Mucosa of gallbladder (tissue), 1 donor: ENCODE results near the gene E2F6. TPM values are rescaled to one million over a fixed set of nuclear protein-coding genes. Genes with fewer than 3 reads are reported as not detected.

Source experiments
- DNase-seq: peaks from one replicate; pipeline ENCODE4 v3.0.0-alpha.2; 2020; ENCODE audit warnings: low spot score
- total RNA-seq: library from RNA; stranded (reverse); gene quantifications from one replicate; pipeline ENCODE4 v1.2.1, GENCODE V29; 2021
- donor health status: DM: no; HTN: no; CAD: no.

Gene E2F6
- total RNA-seq, 1 donor from 2014 or later: 9.0 TPM

GRCh38 chr2:11457935-11458334 lies 8.0 kb downstream of the E2F6 start:
- no peak for DNase-seq

DNA sequence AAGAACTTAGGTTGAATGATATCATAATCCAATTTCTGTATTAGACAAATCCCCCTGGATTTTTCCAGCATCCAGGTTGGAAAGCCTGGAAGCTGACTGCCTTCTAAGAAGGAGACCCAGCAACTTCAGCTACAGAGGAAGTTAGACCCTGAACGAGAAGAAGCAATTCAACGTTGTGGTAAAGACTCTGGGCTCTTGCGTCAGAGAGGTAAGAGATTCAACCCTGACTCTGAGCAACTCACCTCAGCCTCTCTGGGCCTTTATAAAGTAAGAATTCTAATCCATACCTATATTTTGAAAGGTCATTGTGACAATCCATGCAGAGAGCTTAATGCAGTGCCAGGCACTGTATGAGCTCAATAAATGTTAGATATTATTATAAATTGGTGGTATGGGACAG lies 9.7 kb downstream of the E2F6 start:
- no peak for DNase-seq

DNA sequence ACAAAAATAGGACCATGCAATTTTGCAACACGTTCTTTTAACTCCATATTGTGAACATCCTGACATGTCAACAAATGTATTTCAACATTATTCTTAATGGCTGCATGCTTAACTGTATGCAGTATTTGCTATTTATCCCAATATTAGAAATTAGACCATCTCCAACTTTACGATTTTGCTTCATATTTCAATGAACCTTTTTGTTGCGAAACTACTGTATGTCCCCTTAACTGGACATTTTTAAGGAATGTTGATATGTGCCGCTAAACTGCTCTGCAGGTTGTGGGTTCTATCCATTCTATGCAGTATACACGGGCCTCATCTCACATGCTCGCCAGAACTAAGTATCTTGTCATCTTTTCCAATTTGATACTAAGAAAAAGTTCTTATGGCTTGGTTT lies 11.1 kb downstream of the E2F6 start:
- no peak for DNase-seq

GRCh38 chr2:11450791-11451190 lies 15.2 kb downstream of the E2F6 start:
- no peak for DNase-seq

- DNase-seq: peak; percentile 51
These were observed 19.2 kb downstream of the E2F6 start for GRCh38 chr2:11446733-11447248.

- DNase-seq: no peak
These were observed 21.2 kb downstream of the E2F6 start for GRCh38 chr2:11444737-11445136.

- no peak for DNase-seq
These were observed 27.3 kb downstream of the E2F6 start for GRCh38 chr2:11438555-11439080.

DNA sequence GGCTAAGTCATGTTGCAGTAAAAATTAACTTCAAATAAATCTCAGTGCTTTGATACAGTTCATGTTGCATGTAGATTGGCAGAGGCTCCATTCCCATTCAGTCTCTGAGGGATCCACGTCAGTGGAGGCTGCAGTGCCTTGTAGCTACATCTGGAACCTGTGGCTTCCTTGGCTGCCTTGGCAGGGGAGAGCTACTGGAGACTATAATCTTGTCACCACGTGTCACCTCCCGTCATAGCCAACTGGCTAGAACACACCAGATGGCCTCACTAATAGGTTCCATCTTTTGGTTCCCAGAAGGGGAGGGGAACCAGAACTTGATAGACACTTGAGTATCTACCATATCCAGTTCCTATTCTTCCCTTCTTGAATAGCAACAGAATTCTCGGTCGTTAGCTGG lies 28.4 kb downstream of the E2F6 start:
- DNase-seq: no peak

- no peak for DNase-seq
These were observed 30.9 kb downstream of the E2F6 start for GRCh38 chr2:11435036-11435435.

- no peak for DNase-seq
These were observed 31.5 kb downstream of the E2F6 start for GRCh38 chr2:11434443-11434842.

DNA sequence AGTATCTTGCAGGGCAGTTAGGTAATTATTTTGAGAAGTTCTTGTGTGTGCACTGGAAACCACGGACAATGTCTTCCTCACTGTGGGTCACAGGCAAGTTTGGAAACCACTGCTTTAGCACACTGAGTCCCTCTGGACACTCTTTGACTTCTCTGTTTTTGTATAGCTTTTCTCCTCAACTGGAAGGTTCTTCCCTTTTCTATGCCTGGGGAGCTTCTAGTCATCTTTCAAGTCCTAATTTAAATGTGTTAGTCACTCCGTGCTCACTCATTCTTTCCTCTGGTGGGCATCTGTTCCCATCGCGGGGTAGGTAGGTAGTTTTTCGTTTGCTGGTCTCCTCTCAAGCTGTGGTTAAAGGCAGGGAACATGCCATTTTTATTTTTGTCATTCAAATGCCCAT lies 32.1 kb downstream of the E2F6 start:
- no peak for DNase-seq

DNA sequence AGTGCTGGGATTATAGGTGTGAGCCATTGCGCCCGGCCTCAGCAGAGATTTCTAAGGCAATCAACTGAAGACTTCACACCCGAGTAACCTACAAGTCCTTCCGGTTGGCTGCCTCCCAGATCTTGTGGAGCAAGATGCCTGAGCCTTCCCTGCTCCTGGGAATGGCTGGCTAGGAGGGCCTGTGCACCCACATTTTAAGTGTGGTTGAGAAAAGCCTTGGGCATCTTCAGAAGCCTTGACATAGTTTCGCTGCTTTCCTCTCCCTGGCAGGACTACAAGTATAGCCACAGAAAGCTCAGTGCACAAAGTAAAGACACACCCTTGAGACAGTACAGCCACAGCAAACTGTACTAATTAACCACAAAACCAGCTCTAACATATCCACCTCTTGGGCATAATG lies 35.2 kb downstream of the E2F6 start:
- no peak for DNase-seq

- DNase-seq: no peak
These were observed 38.7 kb downstream of the E2F6 start for GRCh38 chr2:11427224-11427623.

- no peak for DNase-seq
These were observed 43.0 kb downstream of the E2F6 start for GRCh38 chr2:11422901-11423435.

DNA sequence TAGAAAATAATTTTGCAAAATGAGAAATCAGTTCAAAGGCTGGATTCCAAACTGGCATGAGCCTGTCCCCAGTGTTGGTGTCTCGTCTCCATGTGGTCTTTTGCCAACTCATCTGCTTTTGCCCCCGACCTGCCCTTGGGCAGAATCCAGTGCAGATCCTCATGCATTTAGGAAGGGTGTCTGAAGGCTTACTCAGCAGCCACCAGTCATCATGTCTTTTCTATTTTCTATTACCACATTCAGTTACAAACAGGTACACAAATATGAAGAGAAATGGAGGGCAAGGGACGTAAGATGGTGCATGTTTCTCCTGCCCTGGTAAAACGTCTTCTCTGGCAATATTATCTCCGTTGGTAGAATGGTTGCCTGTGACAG lies 43.5 kb downstream of the E2F6 start:
- DNase-seq: no peak

- no peak for DNase-seq
These were observed 44.0 kb downstream of the E2F6 start for GRCh38 chr2:11421863-11422490.

GRCh38 chr2:11420671-11421070 lies 45.3 kb downstream of the E2F6 start:
- no peak for DNase-seq

DNA sequence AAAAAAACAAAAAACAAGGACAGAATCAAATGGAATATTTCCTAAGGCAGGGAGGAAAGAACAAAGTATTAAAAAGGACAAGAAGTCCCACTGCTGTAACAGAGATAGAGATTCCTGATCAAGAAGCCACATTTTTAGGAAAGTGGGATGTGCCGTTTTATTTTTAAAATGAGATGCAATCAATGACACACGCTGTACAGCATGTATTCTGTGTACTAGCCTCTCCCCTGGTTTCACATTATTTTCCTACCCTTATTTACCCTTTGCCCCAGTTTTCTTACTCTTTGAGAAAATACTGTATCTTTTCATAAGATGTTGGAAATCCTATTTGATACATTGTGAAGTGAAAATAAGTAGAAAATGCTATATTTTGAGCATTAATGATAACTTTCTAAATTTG lies 45.8 kb downstream of the E2F6 start:
- no peak for DNase-seq

DNA sequence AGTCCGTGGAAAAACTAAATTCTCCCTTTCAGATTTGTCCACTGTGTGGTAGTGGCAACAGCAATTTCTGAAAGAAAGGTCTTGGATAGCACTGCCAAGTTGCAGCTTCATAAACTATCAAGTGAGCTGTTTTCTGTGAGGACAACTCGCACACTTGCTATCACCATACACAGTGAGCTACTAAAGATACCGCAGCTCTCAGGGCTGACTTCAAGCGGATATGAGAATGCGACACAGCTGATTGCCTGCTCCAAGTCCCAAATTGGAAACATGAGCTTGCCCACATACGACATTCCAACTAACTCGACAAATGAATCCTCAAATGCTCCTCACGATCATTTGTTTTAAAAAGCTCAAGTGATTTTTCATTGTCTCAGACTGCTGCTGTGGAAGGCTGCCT lies 46.2 kb downstream of the E2F6 start:
- no peak for DNase-seq

GRCh38 chr2:11417946-11418585 lies 47.9 kb downstream of the E2F6 start:
- no peak for DNase-seq

DNA sequence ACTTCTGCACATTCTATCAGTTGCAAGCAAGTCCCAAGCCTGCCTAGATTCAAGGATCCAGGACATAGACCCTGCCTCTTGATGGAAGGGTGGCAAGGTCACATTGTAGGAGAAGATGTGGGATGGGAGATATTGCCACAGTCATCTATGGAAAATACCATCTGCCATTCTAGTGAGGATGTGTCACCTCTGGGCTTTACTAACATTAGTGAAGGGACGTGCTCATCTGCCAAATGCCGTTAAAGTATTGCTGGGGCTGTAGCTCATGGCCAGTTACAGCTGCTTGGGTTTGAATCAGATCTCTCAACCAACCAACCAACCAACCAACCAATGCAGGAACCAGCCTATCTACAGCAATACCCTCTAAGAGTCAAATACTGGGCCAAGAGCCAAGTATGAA lies 49.0 kb downstream of the E2F6 start:
- DNase-seq: no peak

DNA sequence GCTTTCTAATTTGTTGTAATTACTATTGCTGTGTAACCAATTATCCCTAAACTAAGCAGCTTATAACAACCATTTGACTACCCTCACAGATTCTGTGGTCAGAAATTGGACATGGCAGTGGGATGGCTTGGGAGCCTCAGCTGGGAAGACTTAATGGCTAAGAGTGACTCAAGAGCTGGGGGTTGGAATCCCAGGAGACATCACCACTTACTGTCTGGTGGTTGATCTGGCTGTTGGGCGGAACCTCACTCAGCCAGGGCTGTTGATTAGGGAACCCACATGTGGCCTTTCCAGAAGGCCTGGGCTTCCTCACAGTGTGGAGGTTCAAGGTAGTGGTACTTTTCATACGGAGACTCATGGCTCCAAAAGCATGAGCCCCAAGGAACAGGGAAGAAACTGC lies 49.8 kb downstream of the E2F6 start:
- no peak for DNase-seq
